Ascending aorta (tissue), 2 donors: ENCODE measurements around the gene FXYD7. TPM values are rescaled to one million over a fixed set of nuclear protein-coding genes. Genes with fewer than 3 reads are reported as not detected.

Experiments used
- DNase-seq, 2 donors: peaks; one replicate each; pipeline ENCODE4 v3.0.0-alpha.2; 2019; ENCODE audit warnings: low spot score in 2 of 2
- H3K27ac ChIP-seq, 2 donors: fragments of 200-600 bp; sonication (generic); one replicate each; pipeline ENCODE4 v1.5.1; 2016 to 2017; ENCODE audit warnings: mild to moderate bottlenecking in 1 of 2
- H3K27me3 ChIP-seq: fragments of 200-600 bp; sonication (generic); one replicate; pipeline ENCODE4 v1.5.1; 2017
- H3K36me3 ChIP-seq, 2 donors: fragments of 200-600 bp; sonication (generic); one replicate each; pipeline ENCODE4 v1.5.1; 2016
- H3K4me1 ChIP-seq, 2 donors: fragments of 200-600 bp; sonication (generic); one replicate each; pipeline ENCODE4 v1.5.1; 2016 to 2017; ENCODE audit warnings: mild to moderate bottlenecking in 1 of 2
- H3K4me3 ChIP-seq, 2 donors: fragments of 200-600 bp; sonication (generic); one replicate each; pipeline ENCODE4 v1.5.1; 2016 to 2017; ENCODE audit warnings: mild to moderate bottlenecking in 1 of 2
- H3K9me3 ChIP-seq, 2 donors: fragments of 200-600 bp; sonication (generic); one replicate each; pipeline ENCODE4 v1.5.1; 2016
- CTCF ChIP-seq, 3 experiments: fragments of 200-600 bp in 2 of 3; fragments of 450-650 bp in 1 of 3; sonication (generic) in 2 of 3; IDR thresholded peaks; one replicate each; pipeline ENCODE4 v1.5.1; 2016 to 2019; ENCODE audit warnings: antibody characterized with exemption in 3 of 3, mild to moderate bottlenecking in 1 of 3, moderate library complexity in 1 of 3
- intact Hi-C: fragments of 100-400 bp; cut with DNase I; formaldehyde crosslinking; loops from one replicate; pipeline ENCODE4 v1.15.1; 2023
- total RNA-seq: library from RNA; depleted of rRNA; stranded (reverse); fragments of >200 nt; gene quantifications from one replicate; pipeline ENCODE4 v1.1.0, GENCODE V29; 2016

FXYD7 gene
- not detected for total RNA-seq

GRCh38 chr19:35143231-35143715 is at the start of gene FXYD7:
TSS of gene FXYD7 (plus strand) at chr19:35143255. CDS start at chr19:35143334, 79 bp downstream.
- H3K27ac ChIP-seq, result no peak within 1 kb of the TSS
- no peak for DNase-seq
- no peaks in the 10 kb centered on the region for H3K36me3 ChIP-seq
- no peaks in the 10 kb centered on the region for H3K9me3 ChIP-seq
- TF ChIP-seq CTCF (IDR thresholded peaks at IDR 0.05), result no peak
- H3K27me3 ChIP-seq, result no peaks in the 10 kb centered on the region
- intact Hi-C loops, result loop anchor here (10.0 kb wide), 2 partner anchors 602 to 1348 kb away; partner anchors contain the start of genes IGFLR1, KCTD15, LIN37 and PSENEN
- H3K4me3 ChIP-seq, result peak within 1 kb of the TSS in 1 of 2 donors; percentile 1
- H3K4me1 ChIP-seq, result peaks cover 10 to 28% of the 10 kb centered on the region in 2 donors

GRCh38 chr19:35093430-35093829 is 49.6 kb upstream of the FXYD7 start:
- TF ChIP-seq CTCF (IDR thresholded peaks at IDR 0.05), result no peak
- intact Hi-C loops, result no loop called here

GRCh38 chr19:35093941-35094647 is 49.0 kb upstream of the FXYD7 start:
- no peak for DNase-seq
- no peak overlapping the region for H3K4me3 ChIP-seq
- no peaks in the 10 kb centered on the region for H3K36me3 ChIP-seq
- no peak overlapping the region for H3K27ac ChIP-seq
- H3K4me1 ChIP-seq, result peaks cover 0 to 4% of the 10 kb centered on the region in 2 donors
- no peaks in the 10 kb centered on the region for H3K9me3 ChIP-seq
- intact Hi-C loops, result no loop called here
- TF ChIP-seq CTCF (IDR thresholded peaks at IDR 0.05), result no peak
- H3K27me3 ChIP-seq, result peaks cover 3% of the 10 kb centered on the region

More at GRCh38 chr19:35093430-35093829, 49.6 kb upstream of the FXYD7 start:
- no peak for DNase-seq
- Histone ChIP-seq H3K27ac (no peak overlapping the region), H3K36me3 (no peaks in the 10 kb centered on the region), H3K9me3 (no peaks in the 10 kb centered on the region), H3K4me1 (peaks cover 0 to 4% of the 10 kb centered on the region in 2 donors), H3K4me3 (no peak overlapping the region), H3K27me3 (peaks cover 3% of the 10 kb centered on the region)

- Histone ChIP-seq H3K4me3 (no peak overlapping the region), H3K27ac (no peak overlapping the region), H3K4me1 (peaks cover 0 to 4% of the 10 kb centered on the region in 2 donors), H3K36me3 (no peaks in the 10 kb centered on the region), H3K9me3 (no peaks in the 10 kb centered on the region), H3K27me3 (peaks cover 3% of the 10 kb centered on the region)
- TF ChIP-seq CTCF (IDR thresholded peaks at IDR 0.05), result no peak
- intact Hi-C loops, result no loop called here
- no peak for DNase-seq
Observed at GRCh38 chr19:35094656-35095055, 48.4 kb upstream of the FXYD7 start.

- no peak for DNase-seq
- Histone ChIP-seq H3K27me3 (peaks cover 3% of the 10 kb centered on the region), H3K4me1 (peaks cover 0 to 2% of the 10 kb centered on the region in 2 donors), H3K9me3 (no peaks in the 10 kb centered on the region), H3K27ac (no peak overlapping the region), H3K36me3 (no peaks in the 10 kb centered on the region), H3K4me3 (no peak overlapping the region)
- no peak for TF ChIP-seq CTCF (IDR thresholded peaks at IDR 0.05)
- intact Hi-C loops, result no loop called here
Observed at GRCh38 chr19:35095667-35096368, 47.2 kb upstream of the FXYD7 start.
